GM12878 (cell line): Measurements from ENCODE around the gene NRSN2. TPM values are rescaled to one million over a fixed set of nuclear protein-coding genes. Genes with fewer than 3 reads are reported as not detected.

Source experiments
- ASH2L ChIP-seq: fragments of 300-600, 200-600 bp; sonication (generic); IDR thresholded peaks from 2 replicates; pipeline ENCODE4 v1.6.1; 2017; ENCODE audit warnings: low read depth, mild to moderate bottlenecking, borderline replicate concordance
- CREB1 ChIP-seq: IDR thresholded peaks from 2 replicates; pipeline ENCODE4 v1.6.1; 2012; ENCODE audit warnings: low read depth, mild to moderate bottlenecking, inconsistent platforms
- CTCF ChIP-seq, 3 experiments: IDR thresholded peaks in 2 of 3; conservative IDR thresholded peaks in 1 of 3; 2 replicates each; pipeline ENCODE4 v1.5.1; 2011; ENCODE audit warnings: low read depth in 3 of 3, low read length in 3 of 3, mild to moderate bottlenecking in 3 of 3, control low read depth in 2 of 3, moderate library complexity in 2 of 3, inconsistent platforms in 1 of 3, mixed read lengths in 1 of 3; ENCODE audit not compliant: control insufficient read depth in 2 of 3, insufficient read depth in 1 of 3; ENCODE audit errors: extremely low read depth in 1 of 3
- DPF2 ChIP-seq: fragments of 450-650 bp; IDR thresholded peaks from 2 replicates; pipeline ENCODE4 v1.6.1; 2017; ENCODE audit warnings: mild to moderate bottlenecking
- EED ChIP-seq: sonication (generic); IDR thresholded peaks from 2 replicates; pipeline ENCODE4 v1.6.1; 2016; ENCODE audit warnings: antibody characterized with exemption, low read depth
- ELK1 ChIP-seq: IDR thresholded peaks from 2 replicates; pipeline ENCODE4 v1.6.1; 2012; ENCODE audit warnings: low read depth, low read length, improper control_type of control experiment
- GATAD2B ChIP-seq: fragments of 450-650 bp; conservative IDR thresholded peaks from 2 replicates; pipeline ENCODE4 v1.6.1; 2017; ENCODE audit warnings: low read depth, mild to moderate bottlenecking, moderate library complexity
- IKZF1 ChIP-seq: fragments of 450-650 bp; conservative IDR thresholded peaks from 2 replicates; pipeline ENCODE4 v1.6.1; 2017; ENCODE audit warnings: antibody characterized with exemption, mild to moderate bottlenecking
- IRF4 ChIP-seq: IDR thresholded peaks from 2 replicates; pipeline ENCODE4 v1.6.1; 2011; ENCODE audit warnings: low read depth, low read length
- MAX ChIP-seq: IDR thresholded peaks from 2 replicates; pipeline ENCODE4 v1.6.1; 2012; ENCODE audit warnings: low read depth, low read length, improper control_type of control experiment
- MTA2 ChIP-seq: fragments of 450-650 bp; IDR thresholded peaks from 2 replicates; pipeline ENCODE4 v1.6.1; 2016; ENCODE audit warnings: low read depth, mild to moderate bottlenecking, moderate library complexity
- NR2C1 ChIP-seq: fragments of 450-650 bp; IDR thresholded peaks from 2 replicates; pipeline ENCODE4 v1.6.1; 2017; ENCODE audit warnings: antibody characterized with exemption, mild to moderate bottlenecking, moderate library complexity
- PML ChIP-seq: IDR thresholded peaks from 2 replicates; pipeline ENCODE4 v1.6.1; 2012; ENCODE audit warnings: low read length, inconsistent platforms
- STAT3 ChIP-seq: IDR thresholded peaks from 2 replicates; pipeline ENCODE4 v1.6.1; 2011; ENCODE audit warnings: low read depth, low read length, improper control_type of control experiment
- YBX1 ChIP-seq: fragments of 450-650 bp; IDR thresholded peaks from 2 replicates; pipeline ENCODE4 v1.6.1; 2016; ENCODE audit warnings: antibody characterized with exemption
- ZBTB11 ChIP-seq: fragments of 450-650 bp; formaldehyde crosslinking; IDR thresholded peaks from 2 replicates; pipeline ENCODE4 v1.5.0; 2022; ENCODE audit warnings: mild to moderate bottlenecking, missing genetic modification characterization
- ZNF274 ChIP-seq: IDR thresholded peaks from one replicate; pipeline ENCODE4 v1.8.0; 2011; ENCODE audit not compliant: insufficient read length, insufficient read depth
- ZNF687 ChIP-seq: fragments of 450-650 bp; IDR thresholded peaks from 2 replicates; pipeline ENCODE4 v1.6.1; 2017; ENCODE audit warnings: mild to moderate bottlenecking, moderate library complexity
- ZSCAN29 ChIP-seq: fragments of 450-650 bp; IDR thresholded peaks from 2 replicates; pipeline ENCODE4 v1.6.1; 2017; ENCODE audit warnings: mild to moderate bottlenecking, moderate library complexity
- polyA plus RNA-seq, 11 experiments: library from polyadenylated mRNA; depleted of rRNA in 4 of 11; unstranded in 6 of 11; stranded (reverse) in 5 of 11; fragments of >200 nt; fragmentation: Nextera tagmentation in 4 of 11; fragmentation: Illumina TruSeq in 1 of 11; extraction: Ambion mirVana in 4 of 11; extraction: Trizol in 1 of 11; gene quantifications; 1 replicate in 1 of 11; 2 replicates in 10 of 11; pipeline versions ENCODE4 v1.2.1 to v1.2.3, GENCODE V29; 2011 to 2016; ENCODE audit warnings: inconsistent platforms in 2 of 11, missing spikeins in 2 of 11, low read depth in 1 of 11
- total RNA-seq, 4 experiments: library from RNA; depleted of rRNA in 3 of 4; stranded (reverse); fragments of >200 nt in 3 of 4; fragmentation: Illumina TruSeq in 1 of 4; extraction: Trizol in 1 of 4; gene quantifications; 2 replicates each; pipeline versions ENCODE4 v1.2.1 to v1.2.3, GENCODE V29; 2013 to 2021

The NRSN2 gene
- total and polyA plus RNA-seq, 10 of the 15 experiments (the other 5 are each of a cell fraction or from before 2014, with no cell fraction given), result 6.2 to 32.4 (median 13.0) TPM

GRCh38 chr20:381581-382290 lies 34.8 kb downstream of the NRSN2 start (continued):
- TF ChIP-seq NR2C1 (no peak), ASH2L (no peak), EED (no peak), YBX1 (no peak), ZNF274 (no peak), ELK1 (no peak), ZSCAN29 (no peak), ZNF687 (no peak), IKZF1 (no peak; the same call in 1 of the 2 replicates), GATAD2B (no peak), DPF2 (0 out of 2 replicates have a peak, but pooled peaks have one; percentile 53), CTCF (IDR thresholded peaks at IDR 0.05 in 2 of 3, conservative IDR thresholded peaks at IDR 0.05 in 1 of 3; ENCODE audit: control insufficient read depth in 2 of 3, extremely low read depth in 1 of 3, insufficient read depth in 1 of 3, low read depth in 3 of 3, low read length in 3 of 3) (no peak), MAX (no peak), STAT3 (no peak), PML (no peak), MTA2 (no peak), ZBTB11 (CRISPR knock-in tag) (no peak), IRF4 (0 out of 2 replicates have a peak, but pooled peaks have one; percentile 36), CREB1 (peak; percentile 32; the same call in 1 of the 2 replicates)
